Vagina (tissue), 2 donors: ENCODE data around the gene IL23R. TPM values are rescaled to one million over a fixed set of nuclear protein-coding genes. Genes with fewer than 3 reads are reported as not detected.

ENCODE experiments used
- DNase-seq, 2 donors: peaks; one replicate each; pipeline ENCODE4 v3.0.0-alpha.2; 2017; ENCODE audit errors: extremely low spot score in 2 of 2
- H3K27ac ChIP-seq: fragments of 200-600 bp; sonication (generic); one replicate; pipeline ENCODE4 v1.5.1; 2019
- H3K27me3 ChIP-seq: fragments of 200-600 bp; sonication (generic); one replicate; pipeline ENCODE4 v1.5.1; 2019
- H3K36me3 ChIP-seq, 2 donors: fragments of 200-600 bp; sonication (generic); one replicate each; pipeline ENCODE4 v1.5.1; 2017 to 2019
- H3K4me1 ChIP-seq: fragments of 200-600 bp; sonication (generic); one replicate; pipeline ENCODE4 v1.5.1; 2019
- H3K4me3 ChIP-seq, 2 donors: fragments of 200-600 bp; sonication (generic); 1 replicate in 1 of 2; 2 replicates in 1 of 2; pipeline ENCODE4 v1.5.1; 2016 to 2019
- H3K9me3 ChIP-seq: fragments of 200-600 bp; sonication (generic); one replicate; pipeline ENCODE4 v1.5.1; 2019
- POLR2A ChIP-seq, 2 donors: fragments of 450-650 bp; IDR thresholded peaks; one replicate each; pipeline ENCODE4 v1.6.1; 2017; ENCODE audit warnings: antibody characterized with exemption in 2 of 2, mild to moderate bottlenecking in 2 of 2, moderate library complexity in 2 of 2
- POLR2AphosphoS5 ChIP-seq, 2 donors: sonication (generic); formaldehyde crosslinking; IDR thresholded peaks; one replicate each; pipeline ENCODE4 v1.9.0; 2017; ENCODE audit warnings: antibody characterized with exemption in 2 of 2, mild to moderate bottlenecking in 2 of 2, low read depth in 1 of 2; ENCODE audit not compliant: insufficient read depth in 1 of 2
- intact Hi-C: fragments of 100-400 bp; cut with DNase I; formaldehyde crosslinking; loops from one replicate; pipeline ENCODE4 v1.15.1; 2023
- total RNA-seq: library from RNA; depleted of rRNA; stranded (reverse); fragments of >200 nt; gene quantifications from one replicate; pipeline ENCODE4 v1.2.3, GENCODE V29; 2016
- TF ChIP-seq, protein P1 (sequence below), 3 experiments: fragments of 450-650 bp in 2 of 3; fragments of 200-600 bp in 1 of 3; sonication (generic) in 1 of 3; IDR thresholded peaks; one replicate each; pipeline ENCODE4 v1.5.1; 2017 to 2019; ENCODE audit warnings: antibody characterized with exemption in 3 of 3, mild to moderate bottlenecking in 2 of 3, moderate library complexity in 2 of 3

The IL23R gene
- total RNA-seq, 1 donor from 2014 or later: not detected

DNA sequence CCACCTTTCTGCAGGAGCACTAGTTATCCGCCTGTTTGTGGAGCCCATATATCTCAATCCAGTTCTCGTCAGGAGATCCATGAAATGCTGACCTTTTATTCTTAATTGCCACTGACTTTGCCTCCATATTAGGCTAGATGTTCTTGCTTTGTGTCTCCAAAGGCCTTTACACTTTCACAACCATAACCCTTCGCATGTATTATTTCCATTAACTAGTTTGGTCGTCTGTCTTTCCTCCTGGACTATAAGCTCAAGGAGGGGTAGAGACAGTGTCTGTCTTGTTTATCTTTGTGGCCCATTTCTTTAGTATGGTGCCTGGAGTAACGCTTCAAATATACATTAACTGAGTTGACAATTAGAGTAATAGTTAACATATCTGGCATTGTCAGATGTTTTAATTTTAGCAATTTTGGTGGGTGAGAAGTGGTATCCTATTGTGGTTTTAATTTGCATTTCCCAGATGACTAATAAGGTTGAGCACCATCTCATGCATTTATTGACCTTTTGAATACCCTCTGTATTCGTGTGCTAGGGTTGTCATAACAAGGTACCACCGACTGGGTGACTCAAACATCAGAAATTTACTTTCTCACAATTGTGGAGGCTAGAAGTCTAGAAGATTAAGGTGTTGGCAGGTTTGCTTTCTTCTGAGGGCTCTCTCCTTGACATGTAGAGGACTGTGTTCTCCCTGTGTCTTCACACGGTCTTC lies 119.7 kb downstream of the IL23R start:
- Histone ChIP-seq H3K4me1 (no peaks in the 10 kb centered on the region), H3K4me3 (no peak overlapping the region), H3K9me3 (no peaks in the 10 kb centered on the region), H3K36me3 (no peaks in the 10 kb centered on the region), H3K27ac (no peak overlapping the region), H3K27me3 (no peaks in the 10 kb centered on the region)
- TF ChIP-seq POLR2A (IDR thresholded peaks at IDR 0.05) (no peak), POLR2AphosphoS5 (IDR thresholded peaks at IDR 0.05; ENCODE audit: insufficient read depth in 1 of 2, low read depth in 1 of 2) (no peak)
- TF ChIP-seq, protein P1, sequence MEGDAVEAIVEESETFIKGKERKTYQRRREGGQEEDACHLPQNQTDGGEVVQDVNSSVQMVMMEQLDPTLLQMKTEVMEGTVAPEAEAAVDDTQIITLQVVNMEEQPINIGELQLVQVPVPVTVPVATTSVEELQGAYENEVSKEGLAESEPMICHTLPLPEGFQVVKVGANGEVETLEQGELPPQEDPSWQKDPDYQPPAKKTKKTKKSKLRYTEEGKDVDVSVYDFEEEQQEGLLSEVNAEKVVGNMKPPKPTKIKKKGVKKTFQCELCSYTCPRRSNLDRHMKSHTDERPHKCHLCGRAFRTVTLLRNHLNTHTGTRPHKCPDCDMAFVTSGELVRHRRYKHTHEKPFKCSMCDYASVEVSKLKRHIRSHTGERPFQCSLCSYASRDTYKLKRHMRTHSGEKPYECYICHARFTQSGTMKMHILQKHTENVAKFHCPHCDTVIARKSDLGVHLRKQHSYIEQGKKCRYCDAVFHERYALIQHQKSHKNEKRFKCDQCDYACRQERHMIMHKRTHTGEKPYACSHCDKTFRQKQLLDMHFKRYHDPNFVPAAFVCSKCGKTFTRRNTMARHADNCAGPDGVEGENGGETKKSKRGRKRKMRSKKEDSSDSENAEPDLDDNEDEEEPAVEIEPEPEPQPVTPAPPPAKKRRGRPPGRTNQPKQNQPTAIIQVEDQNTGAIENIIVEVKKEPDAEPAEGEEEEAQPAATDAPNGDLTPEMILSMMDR (IDR thresholded peaks at IDR 0.05): no peak
- intact Hi-C loops: no loop called here
- DNase-seq: no peak

DNA sequence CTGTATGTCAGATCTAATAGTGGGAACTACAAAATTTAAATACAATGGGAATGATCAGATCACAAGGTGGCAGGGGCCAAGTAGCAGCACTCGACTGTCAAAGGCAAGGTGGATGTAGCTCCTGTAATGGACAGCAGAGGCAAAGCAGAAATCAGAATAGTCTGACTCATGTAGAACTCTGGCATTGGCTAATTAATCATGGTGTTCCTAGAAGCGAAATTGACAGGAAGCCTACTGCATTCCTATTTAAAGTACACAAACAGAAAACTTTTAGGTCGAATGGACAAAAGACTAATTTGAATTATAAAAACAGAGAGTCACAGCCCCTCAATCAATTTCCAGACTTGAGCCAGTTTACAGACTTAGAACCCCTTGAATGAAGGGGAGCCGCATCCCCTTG lies 124.0 kb downstream of the IL23R start:
- no peak overlapping the region for H3K4me3 ChIP-seq
- DNase-seq: no peak
- no peaks in the 10 kb centered on the region for H3K9me3 ChIP-seq
- TF ChIP-seq, protein P1 (IDR thresholded peaks at IDR 0.05): no peak
- TF ChIP-seq POLR2AphosphoS5 (IDR thresholded peaks at IDR 0.05; ENCODE audit: insufficient read depth in 1 of 2, low read depth in 1 of 2) (no peak), POLR2A (IDR thresholded peaks at IDR 0.05) (no peak)
- H3K36me3 ChIP-seq: no peaks in the 10 kb centered on the region
- intact Hi-C loops: no loop called here
- H3K27me3 ChIP-seq: no peaks in the 10 kb centered on the region
- H3K27ac ChIP-seq: no peak overlapping the region
- no peaks in the 10 kb centered on the region for H3K4me1 ChIP-seq

DNA sequence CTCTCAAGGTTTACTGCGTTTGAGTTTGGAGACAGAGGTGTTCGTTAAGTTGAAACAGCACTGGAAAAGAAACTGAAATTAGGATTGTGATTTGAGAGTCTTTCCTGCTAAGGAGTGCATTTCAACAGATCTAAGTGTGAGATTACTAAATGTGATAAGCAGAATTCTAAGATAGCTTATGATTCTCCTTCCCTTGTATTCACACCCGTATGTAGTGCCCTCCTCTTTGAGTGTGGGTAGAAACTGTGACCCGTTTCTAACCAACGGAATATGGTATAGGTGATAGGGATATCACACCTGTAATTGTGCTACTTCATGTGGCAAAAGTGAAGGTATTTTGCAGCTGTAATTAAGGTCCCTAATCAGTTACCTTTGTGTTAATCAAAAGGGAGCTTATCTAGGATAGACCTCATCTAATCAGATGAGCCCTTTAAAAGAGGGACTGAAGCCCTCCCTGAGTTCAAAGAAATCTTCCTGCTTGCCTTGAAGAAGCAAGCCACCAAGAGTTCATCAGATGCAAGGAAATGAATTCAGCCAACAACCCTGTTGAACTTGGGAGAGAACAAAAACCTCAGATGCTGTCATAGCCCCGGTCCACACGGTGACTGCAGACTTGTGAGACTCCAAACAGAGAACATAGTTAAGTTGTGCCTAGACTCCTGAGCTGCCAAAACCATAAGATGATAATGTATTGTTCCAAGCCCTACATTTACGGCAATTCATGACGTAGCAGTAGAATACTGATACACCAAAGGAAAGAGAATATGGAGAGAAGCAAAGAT lies 128.8 kb downstream of the IL23R start:
- no peaks in the 10 kb centered on the region for H3K4me1 ChIP-seq
- intact Hi-C loops: no loop called here
- no peaks in the 10 kb centered on the region for H3K36me3 ChIP-seq
- no peak overlapping the region for H3K27ac ChIP-seq
- no peak overlapping the region for H3K4me3 ChIP-seq
- no peak for DNase-seq
- H3K27me3 ChIP-seq: no peaks in the 10 kb centered on the region
- H3K9me3 ChIP-seq: no peaks in the 10 kb centered on the region
- no peak for TF ChIP-seq POLR2A (IDR thresholded peaks at IDR 0.05)
- TF ChIP-seq, protein P1 (IDR thresholded peaks at IDR 0.05): no peak
- TF ChIP-seq POLR2AphosphoS5 (IDR thresholded peaks at IDR 0.05; ENCODE audit: insufficient read depth in 1 of 2, low read depth in 1 of 2): no peak

DNA sequence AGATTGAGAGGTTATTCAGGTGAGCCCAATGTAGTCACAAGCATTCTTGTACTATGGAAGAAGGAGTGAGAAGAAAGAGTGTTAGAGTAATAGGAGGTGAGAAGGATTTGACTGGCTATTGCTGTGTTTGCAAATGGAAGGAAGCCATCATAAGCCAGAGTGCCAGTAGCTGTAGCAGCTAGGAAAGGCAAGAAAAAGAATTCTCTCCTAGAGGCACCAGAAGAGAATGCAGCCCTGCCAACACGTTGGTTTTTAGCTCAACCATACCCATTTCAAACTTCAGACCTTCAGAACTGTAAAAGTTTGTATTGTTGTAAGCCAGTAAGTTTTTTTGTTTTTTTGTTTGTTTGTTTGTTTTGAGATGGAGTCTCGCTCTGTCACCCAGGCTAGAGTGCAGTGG lies 132.5 kb downstream of the IL23R start:
- Histone ChIP-seq H3K4me3 (no peak overlapping the region), H3K27me3 (no peaks in the 10 kb centered on the region), H3K36me3 (no peaks in the 10 kb centered on the region), H3K9me3 (no peaks in the 10 kb centered on the region), H3K27ac (no peak overlapping the region), H3K4me1 (no peaks in the 10 kb centered on the region)
- TF ChIP-seq POLR2AphosphoS5 (IDR thresholded peaks at IDR 0.05; ENCODE audit: insufficient read depth in 1 of 2, low read depth in 1 of 2): no peak
- TF ChIP-seq, protein P1 (IDR thresholded peaks at IDR 0.05): no peak
- DNase-seq: no peak
- intact Hi-C loops: no loop called here

DNA sequence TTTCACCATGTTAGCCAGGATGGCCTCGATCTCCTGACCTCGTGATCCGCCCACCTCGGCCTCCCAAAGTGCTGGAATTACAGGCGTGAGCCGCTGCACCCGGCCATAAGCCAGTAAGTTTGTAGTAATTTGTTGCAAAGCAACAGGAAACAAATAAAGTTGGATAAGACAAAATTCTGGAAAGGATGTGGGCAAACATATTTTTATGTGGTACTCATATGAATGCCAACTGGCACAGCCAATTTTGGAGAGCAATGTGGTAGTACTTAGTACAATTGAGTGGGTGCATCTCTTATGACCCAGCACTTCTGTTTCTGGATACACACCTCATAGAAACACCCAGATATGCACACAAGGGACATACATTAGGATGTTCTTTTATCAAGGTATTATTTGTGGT lies 133.0 kb downstream of the IL23R start:
- no peaks in the 10 kb centered on the region for H3K27me3 ChIP-seq
- no peak for TF ChIP-seq POLR2A (IDR thresholded peaks at IDR 0.05)
- no peak for DNase-seq
- no peak overlapping the region for H3K4me3 ChIP-seq
- no peaks in the 10 kb centered on the region for H3K9me3 ChIP-seq
- H3K27ac ChIP-seq: no peak overlapping the region
- intact Hi-C loops: no loop called here
- H3K4me1 ChIP-seq: no peaks in the 10 kb centered on the region
- no peaks in the 10 kb centered on the region for H3K36me3 ChIP-seq
